COR-L47 (cell line): ENCODE measurements around the gene THSD7A.

Experiments used
- DNase-seq: peaks from one replicate; lab custom pipeline; 2025; lab: John Stamatoyannopoulos, UW

THSD7A gene

GRCh38 chr7:11702938-11703337, 129.1 kb downstream of the THSD7A start:
- no peak for DNase-seq

- DNase-seq = no peak
Observed at GRCh38 chr7:11701829-11702560, 130.0 kb downstream of the THSD7A start.

GRCh38 chr7:11699666-11700065, 132.3 kb downstream of the THSD7A start:
- no peak for DNase-seq

- no peak for DNase-seq
Observed at GRCh38 chr7:11698384-11698871, 133.6 kb downstream of the THSD7A start.

- DNase-seq = no peak
Observed at GRCh38 chr7:11690395-11690794, 141.6 kb downstream of the THSD7A start.

GRCh38 chr7:11689096-11689495, 142.9 kb downstream of the THSD7A start:
- no peak for DNase-seq

- no peak for DNase-seq
Observed at GRCh38 chr7:11681461-11681860, 150.5 kb downstream of the THSD7A start.

- no peak for DNase-seq
Observed at GRCh38 chr7:11675163-11675562, 156.8 kb downstream of the THSD7A start.

GRCh38 chr7:11668727-11669126, 163.3 kb downstream of the THSD7A start:
- DNase-seq = no peak

- DNase-seq = no peak
Observed at GRCh38 chr7:11667810-11668185, 164.2 kb downstream of the THSD7A start.

- no peak for DNase-seq
Observed at GRCh38 chr7:11667071-11667809, 164.8 kb downstream of the THSD7A start.

- no peak for DNase-seq
Observed at GRCh38 chr7:11665357-11665756, 166.6 kb downstream of the THSD7A start.

- no peak for DNase-seq
Observed at GRCh38 chr7:11655642-11656041, 176.4 kb downstream of the THSD7A start.

GRCh38 chr7:11655163-11655562, 176.8 kb downstream of the THSD7A start:
- DNase-seq = no peak

- no peak for DNase-seq
Observed at GRCh38 chr7:11650500-11650899, 181.5 kb downstream of the THSD7A start.

- DNase-seq = no peak
Observed at GRCh38 chr7:11650030-11650429, 182.0 kb downstream of the THSD7A start.

- DNase-seq = no peak
Observed at GRCh38 chr7:11648980-11649379, 183.0 kb downstream of the THSD7A start.

- no peak for DNase-seq
Observed at GRCh38 chr7:11648101-11648500, 183.9 kb downstream of the THSD7A start.

- no peak for DNase-seq
Observed at GRCh38 chr7:11642841-11643240, 189.2 kb downstream of the THSD7A start.

- DNase-seq = no peak
Observed at GRCh38 chr7:11642276-11642675, 189.7 kb downstream of the THSD7A start.

GRCh38 chr7:11638011-11638774, 193.8 kb downstream of the THSD7A start:
- DNase-seq = no peak

GRCh38 chr7:11636274-11636673, 195.7 kb downstream of the THSD7A start:
- DNase-seq = no peak

- DNase-seq = no peak
Observed at GRCh38 chr7:11633310-11633709, 198.7 kb downstream of the THSD7A start.
